VCaP (cell line): ENCODE data around the gene DLL3.
A peak's percentile ranks its signal among the peaks of the same experiment; 100 is the strongest.

Experiments used
- H3K27ac ChIP-seq: fragments of 450-650 bp; 2 replicates; pipeline ENCODE4 v1.5.1; 2017
- TF ChIP-seq, protein P1 (sequence below): fragments of 450-650 bp; conservative IDR thresholded peaks from 2 replicates; pipeline ENCODE4 v1.5.1; 2017; ENCODE audit warnings: mild to moderate bottlenecking, moderate library complexity

The DLL3 gene

GRCh38 chr19:39512988-39513387 lies 14.2 kb downstream of the DLL3 start:
- TF ChIP-seq, protein P1, sequence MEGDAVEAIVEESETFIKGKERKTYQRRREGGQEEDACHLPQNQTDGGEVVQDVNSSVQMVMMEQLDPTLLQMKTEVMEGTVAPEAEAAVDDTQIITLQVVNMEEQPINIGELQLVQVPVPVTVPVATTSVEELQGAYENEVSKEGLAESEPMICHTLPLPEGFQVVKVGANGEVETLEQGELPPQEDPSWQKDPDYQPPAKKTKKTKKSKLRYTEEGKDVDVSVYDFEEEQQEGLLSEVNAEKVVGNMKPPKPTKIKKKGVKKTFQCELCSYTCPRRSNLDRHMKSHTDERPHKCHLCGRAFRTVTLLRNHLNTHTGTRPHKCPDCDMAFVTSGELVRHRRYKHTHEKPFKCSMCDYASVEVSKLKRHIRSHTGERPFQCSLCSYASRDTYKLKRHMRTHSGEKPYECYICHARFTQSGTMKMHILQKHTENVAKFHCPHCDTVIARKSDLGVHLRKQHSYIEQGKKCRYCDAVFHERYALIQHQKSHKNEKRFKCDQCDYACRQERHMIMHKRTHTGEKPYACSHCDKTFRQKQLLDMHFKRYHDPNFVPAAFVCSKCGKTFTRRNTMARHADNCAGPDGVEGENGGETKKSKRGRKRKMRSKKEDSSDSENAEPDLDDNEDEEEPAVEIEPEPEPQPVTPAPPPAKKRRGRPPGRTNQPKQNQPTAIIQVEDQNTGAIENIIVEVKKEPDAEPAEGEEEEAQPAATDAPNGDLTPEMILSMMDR: no peak
- no peak overlapping the region for H3K27ac ChIP-seq

DNA sequence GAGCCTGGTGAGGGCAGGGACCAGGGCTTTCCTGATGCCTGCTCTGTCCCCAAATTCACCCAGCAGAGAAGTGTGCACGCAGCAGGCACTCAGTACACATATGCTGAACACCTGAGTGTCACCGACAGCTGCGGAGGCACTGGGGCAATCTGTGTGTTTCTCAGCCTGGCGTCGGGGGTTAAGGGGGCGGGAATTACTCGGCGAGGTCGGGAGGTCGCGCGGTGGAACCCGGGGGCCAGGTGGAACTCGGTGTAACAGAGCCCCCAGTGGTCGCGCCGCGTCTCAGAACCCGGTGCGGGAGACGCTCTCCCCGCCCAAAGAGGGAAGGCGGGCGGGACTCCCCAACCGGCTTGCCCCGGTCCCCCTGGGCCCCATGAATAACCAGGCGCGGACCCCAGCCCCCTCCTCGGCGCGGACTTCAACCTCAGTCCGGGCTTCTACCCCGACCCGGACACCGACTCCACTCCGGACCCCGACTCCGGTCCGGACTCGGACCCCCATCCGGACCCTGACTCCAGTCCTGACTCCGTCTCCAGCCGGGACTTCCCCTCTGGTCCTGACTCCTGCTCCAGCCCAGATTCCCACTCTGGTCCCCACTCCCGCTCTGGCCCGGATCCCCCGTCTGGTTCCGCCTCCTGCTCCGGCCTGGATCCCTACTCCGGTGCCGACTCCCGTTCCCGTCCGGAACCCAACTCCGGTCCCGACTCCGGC lies 16.2 kb downstream of the DLL3 start, which contains the start of gene SELENOV:
SELENOV (plus strand) TSS at position 300 of the 711 bp plus-strand sequence; CDS start at position 374, 74 bp downstream.
- TF ChIP-seq, protein P1: peak; percentile 26; the same call in 1 of the 2 replicates
- H3K27ac ChIP-seq: peak within 1 kb of the TSS; percentile 44; the same call in 1 of the 2 replicates

GRCh38 chr19:39515551-39516191 lies 16.9 kb downstream of the DLL3 start:
- H3K27ac ChIP-seq: peak overlapping the region; percentile 44; the same call in 1 of the 2 replicates
- TF ChIP-seq, protein P1: no peak

DNA sequence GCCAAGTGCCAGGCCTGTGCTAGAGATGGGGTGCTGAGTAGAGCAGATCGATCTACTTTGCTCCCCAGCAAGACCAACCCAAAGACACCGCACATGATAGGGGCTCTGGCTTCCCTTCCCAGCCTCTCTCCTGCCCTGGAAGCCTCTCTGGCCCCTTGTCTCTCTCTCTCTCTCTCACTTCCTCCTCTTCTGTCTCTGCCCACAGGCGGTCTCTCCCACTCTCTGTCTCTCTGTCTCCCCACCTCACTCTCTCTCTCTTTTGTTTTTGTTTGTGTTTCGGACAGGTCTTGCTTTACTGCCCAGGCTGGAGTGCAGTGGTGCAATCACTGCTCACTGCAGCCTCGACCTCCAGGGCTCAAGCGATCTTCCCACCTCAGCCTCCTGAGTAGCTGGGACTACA lies 17.5 kb downstream of the DLL3 start:
- TF ChIP-seq, protein P1: no peak
- H3K27ac ChIP-seq: no peak overlapping the region

- TF ChIP-seq, protein P1: no peak
- H3K27ac ChIP-seq: no peak overlapping the region
Observed at GRCh38 chr19:39517432-39517831, 18.7 kb downstream of the DLL3 start.

- TF ChIP-seq, protein P1: no peak
- no peak overlapping the region for H3K27ac ChIP-seq
Observed at GRCh38 chr19:39518458-39518857, 19.7 kb downstream of the DLL3 start.

DNA sequence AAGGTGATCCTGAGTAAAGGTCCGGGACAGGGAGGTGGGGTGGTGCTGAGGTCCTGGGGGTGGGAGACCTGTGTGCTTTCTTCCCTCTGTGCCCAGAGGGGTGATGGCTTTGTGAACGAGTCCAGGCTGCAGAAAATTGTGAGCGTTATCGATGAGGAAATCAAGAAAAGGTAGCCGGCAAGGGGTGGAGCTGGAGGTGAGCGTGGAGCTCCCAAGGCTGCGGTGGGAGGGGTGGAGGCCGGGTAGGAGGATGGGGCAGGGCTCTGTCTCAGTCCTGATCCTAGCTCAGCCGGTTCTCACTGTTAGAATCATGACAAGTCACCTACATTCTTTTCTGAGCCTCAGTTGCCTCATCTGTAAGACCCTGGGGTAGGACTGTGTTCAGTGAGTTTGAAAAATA lies 20.2 kb downstream of the DLL3 start:
- TF ChIP-seq, protein P1: no peak
- no peak overlapping the region for H3K27ac ChIP-seq
